GM18868 (cell line): Measurements from ENCODE around the gene SOX6.
"Not testable (repeated sequence)": the region's sequence is repeated elsewhere in the genome, so short reads cannot be mapped to it uniquely, and the experiment has no call there.

Experiments used
- ATAC-seq: cut with Tn5 transposase; IDR thresholded peaks from one replicate; pipeline ENCODE4 v1.9.1; 2021; ENCODE audit warnings: mild to moderate bottlenecking, moderate library complexity; ENCODE audit not compliant: unreplicated experiment

SOX6 gene

GRCh38 chr11:16058671-16059070 is 297.7 kb downstream of the SOX6 start:
- no peak for ATAC-seq

- peak; percentile 70 for ATAC-seq
Observed at GRCh38 chr11:16052750-16053149, 303.6 kb downstream of the SOX6 start.

- ATAC-seq: no peak
Observed at GRCh38 chr11:16049611-16050010, 306.7 kb downstream of the SOX6 start.

DNA sequence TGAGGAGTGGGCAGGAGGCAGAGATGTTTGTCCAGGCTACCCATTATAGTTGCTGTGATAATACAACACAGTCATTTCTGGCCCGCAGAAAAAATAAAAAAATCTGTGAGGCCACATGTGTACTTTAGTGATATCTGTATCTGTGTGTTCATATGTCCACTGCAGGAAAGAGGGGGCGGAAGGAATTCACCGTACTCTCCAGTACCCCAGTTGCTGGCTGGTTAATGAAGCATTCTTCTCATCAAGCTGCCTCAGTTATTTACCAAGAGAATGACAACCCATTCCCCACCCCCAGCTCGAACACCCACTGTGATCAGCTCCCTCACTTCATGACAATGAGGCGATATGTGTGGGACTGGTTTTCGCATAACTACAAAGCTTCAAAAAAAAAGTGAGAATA is 309.3 kb downstream of the SOX6 start:
- ATAC-seq: peak; percentile 74

DNA sequence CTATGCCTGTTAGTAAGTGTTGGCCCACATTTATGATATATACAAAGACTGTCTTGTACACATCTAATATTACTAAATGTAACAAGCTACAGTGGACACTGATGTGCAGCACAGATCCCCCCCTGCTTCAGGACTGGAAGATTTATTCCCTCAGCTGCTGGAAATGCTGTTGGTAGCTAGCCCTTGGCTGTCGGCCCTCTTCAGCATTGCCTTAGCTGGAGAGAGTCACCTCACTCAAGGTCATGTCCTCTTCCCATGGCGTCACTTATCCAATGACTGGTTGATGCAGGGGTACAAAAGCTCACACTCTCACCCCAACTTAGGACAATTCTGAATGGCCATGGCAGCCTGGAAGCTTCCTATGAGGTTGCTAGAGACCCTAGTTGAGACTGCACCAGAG is 312.7 kb downstream of the SOX6 start:
- no peak for ATAC-seq

DNA sequence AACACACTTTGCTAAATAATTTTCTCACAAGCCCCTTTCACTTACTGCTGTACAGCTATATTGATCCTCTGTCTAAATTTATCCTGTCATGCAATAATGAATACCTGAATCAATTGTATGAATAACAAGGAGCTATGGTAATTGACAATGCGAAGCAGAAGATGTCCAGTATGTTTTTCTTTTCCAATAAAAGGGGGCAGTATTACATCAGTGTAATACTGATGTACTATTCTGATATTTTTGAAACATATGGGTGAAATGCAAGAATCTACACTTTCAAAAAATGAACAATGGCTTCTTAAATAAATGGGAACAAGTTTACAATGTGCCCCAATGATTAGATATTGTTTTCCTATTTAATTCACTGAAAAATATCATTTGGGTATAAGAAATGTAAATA is 315.1 kb downstream of the SOX6 start:
- no peak for ATAC-seq

GRCh38 chr11:16040151-16040550 is 316.2 kb downstream of the SOX6 start:
- ATAC-seq: no peak

DNA sequence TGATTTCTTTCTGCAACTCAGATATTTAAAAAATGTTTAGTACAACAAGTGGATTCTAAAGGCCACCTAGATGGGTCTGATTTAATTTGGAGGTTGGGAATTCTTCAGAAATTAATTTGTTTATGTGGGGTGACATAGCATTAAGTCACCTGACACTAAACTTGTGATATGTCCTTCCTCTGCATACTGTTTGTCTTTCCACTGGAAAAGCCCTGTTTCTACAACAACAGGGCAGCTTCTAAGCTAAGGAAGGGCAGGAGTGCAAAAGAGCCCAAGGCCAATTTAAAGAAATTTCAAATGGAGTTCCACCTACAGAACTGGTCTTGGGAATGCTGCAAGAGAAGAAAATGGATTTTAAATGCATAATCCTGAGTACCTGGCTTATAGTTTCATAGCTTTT is 319.2 kb downstream of the SOX6 start:
- ATAC-seq: no peak

DNA sequence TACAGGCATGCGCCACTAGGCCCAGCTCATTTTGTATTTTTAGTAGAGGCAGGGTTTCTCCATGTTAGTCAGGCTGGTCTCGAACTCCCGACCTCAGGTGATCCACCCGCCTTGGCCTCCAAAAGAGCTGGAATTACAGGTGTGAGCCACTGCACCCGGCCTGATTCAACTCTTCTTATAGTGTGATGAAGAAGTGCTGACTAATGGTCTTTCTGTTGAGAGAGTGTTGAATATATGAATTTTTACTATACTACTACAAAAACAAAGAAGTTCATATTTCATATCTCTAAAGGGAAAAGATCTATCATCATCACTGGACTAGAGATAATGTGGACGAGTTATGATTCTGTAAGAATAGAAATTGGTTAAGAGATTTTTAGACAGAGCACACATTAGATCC is 320.1 kb downstream of the SOX6 start:
- no peak for ATAC-seq

DNA sequence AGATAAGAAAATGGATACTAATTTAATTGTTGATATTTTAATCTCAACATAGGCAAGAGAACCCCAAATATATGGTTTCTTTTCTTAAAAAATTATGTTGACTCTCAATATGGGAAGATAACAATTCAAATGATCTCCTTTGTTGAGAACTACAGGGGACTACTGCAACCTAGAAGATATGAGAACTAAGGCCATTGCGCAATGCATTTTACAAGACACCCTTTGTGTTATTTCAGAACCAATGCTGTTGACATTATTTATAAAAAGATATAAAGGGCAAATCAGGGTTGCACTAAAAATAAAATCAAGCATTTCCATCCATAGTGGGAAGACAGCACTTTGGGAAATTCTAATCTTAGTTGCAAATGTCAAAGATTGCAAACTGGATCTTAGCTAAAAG is 322.3 kb downstream of the SOX6 start:
- no peak for ATAC-seq

- no peak for ATAC-seq
Observed at GRCh38 chr11:16032974-16033373, 323.4 kb downstream of the SOX6 start.

DNA sequence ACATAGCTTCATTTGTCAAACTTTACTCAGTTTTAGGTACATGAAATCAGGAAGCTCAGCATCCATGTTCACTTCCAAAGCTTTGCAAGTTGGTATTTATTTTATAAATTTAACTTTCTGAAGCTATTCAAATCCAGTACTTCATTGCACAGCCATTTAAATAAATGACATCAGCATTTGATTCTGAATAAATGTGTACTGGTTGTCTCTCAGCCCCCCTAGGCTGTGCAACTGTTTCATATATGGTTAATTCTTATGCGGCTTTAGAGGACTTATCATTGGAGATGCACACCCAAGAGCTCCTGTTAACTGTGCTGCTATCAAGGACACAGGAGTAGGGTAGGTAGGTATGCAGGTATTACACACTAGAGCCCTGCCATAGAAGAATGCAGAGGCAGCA is 325.1 kb downstream of the SOX6 start:
- no peak for ATAC-seq

DNA sequence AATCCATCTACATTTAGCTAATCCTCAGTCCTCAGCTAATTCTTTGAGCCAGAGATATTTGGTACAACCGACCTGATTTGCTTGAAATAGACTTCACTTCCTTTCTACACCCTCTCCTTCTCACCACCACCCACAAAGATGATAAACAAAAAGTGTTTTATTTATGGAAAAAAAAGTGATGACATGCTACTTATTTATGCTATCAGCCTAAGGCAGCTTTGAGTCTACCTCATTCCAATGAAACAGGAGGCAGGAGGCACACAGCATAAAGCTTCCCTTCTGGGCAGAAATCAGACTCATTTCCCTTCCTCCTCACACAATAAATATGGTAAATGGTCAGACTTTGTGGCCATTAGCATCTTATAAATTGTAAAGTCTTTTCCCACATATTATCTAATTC is 325.7 kb downstream of the SOX6 start:
- no peak for ATAC-seq

DNA sequence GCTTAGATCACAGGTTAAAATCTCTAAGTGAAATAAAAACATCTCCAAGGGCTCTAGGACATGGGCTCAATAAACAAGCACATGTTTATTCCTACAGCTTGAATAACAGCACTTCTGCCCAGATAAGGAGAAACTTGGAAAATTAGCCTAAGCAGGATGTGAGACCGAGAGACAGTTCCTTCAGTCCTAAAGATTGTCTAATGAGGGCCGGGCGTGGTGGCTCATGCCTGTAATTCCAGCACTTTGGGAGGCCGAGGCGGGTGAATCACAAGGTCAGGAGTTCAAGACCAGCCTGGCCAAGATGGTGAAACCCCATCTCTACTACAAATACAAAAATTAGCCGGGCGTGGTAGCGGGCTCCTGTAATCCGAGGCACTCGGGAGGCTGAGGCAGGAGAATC is 327.2 kb downstream of the SOX6 start:
- ATAC-seq: not testable (repeated sequence)

DNA sequence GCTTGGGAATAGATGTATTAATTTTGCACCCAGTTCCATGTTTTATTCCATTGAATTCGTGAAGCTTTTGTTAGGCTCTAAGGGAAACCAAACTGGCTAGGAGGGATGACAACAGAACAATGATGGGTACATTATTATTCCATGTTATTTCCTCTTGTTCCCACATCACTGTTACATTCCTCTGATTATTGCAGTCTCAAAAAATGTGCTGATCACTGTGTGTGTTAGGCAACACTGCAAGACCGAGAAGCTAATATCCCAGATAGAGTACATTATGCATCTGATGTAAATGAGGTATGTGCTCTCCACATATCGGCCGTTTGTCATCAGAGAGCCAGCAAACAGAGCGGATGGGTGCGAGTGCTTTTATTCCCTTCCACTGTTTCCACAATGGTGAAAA is 327.9 kb downstream of the SOX6 start:
- no peak for ATAC-seq

DNA sequence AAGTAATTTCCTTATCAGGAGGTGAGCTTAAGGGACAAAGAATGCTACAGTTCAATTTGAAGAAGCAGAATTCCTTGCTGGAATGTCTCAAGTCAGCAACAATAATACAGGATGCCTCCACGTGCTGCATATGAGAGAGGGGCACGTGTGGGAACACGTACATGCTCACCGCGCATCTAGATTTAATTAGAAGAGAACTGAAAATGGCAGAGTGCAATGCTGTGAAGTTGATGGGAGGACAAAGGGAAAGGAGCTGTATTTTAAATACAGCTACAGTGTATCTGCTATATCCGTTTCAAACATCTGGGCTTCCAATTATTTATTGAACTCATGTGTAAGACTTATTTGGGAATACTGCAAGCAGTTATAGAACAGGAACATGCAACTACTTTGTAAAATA is 328.7 kb downstream of the SOX6 start:
- ATAC-seq: no peak

GRCh38 chr11:16026849-16027248 is 329.5 kb downstream of the SOX6 start:
- no peak for ATAC-seq

GRCh38 chr11:16018931-16019330 is 337.4 kb downstream of the SOX6 start:
- ATAC-seq: no peak

DNA sequence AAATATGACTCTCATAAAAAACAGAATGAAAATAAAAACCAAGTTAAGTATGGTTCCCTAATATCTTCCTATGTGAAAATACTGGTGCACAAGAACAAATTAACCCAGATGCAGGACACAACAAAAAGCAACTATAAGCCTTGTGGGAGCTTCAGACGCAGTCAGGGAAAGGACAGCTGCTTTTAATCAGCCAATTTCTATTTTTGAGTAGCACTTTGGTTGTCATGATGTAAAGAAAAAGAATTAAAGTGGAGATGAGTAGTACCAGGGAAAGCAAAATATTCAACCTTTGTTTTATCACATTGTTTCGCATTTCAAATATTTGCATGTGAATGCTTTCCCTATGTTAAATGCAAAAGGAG is 339.9 kb downstream of the SOX6 start:
- ATAC-seq: no peak

DNA sequence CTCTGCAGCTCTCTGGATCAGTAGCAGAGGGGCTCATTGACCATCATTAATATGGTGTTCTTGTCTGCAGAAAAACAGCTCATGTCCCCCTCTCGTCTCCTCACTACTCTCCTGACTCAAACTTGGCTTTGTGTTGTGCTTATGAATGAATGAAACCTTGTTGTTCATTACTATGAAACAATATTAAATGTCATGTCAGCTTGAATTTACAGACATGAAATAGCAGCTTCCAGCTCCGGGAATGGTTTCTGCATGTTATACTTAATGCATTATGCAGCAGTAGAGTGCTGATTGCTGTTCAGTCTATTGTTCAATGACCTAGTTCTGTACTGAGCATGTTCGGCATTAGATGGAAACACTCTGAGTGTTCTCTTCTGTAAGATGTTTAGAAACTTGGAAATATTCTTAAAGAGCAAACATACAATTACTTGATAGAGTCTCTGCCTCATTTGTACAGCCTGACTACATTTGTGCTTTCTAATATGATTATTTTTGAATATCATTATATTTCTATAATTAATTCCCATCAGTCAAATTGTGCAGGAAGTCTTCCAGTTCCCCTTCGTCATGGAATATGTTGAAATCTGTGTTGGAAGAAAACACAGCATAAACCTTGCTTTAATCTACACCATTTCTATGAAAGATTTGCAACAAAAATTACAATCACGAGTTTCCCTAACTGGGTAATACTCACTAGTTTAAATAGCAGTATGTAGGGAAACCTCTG is 340.4 kb downstream of the SOX6 start:
- no peak for ATAC-seq

DNA sequence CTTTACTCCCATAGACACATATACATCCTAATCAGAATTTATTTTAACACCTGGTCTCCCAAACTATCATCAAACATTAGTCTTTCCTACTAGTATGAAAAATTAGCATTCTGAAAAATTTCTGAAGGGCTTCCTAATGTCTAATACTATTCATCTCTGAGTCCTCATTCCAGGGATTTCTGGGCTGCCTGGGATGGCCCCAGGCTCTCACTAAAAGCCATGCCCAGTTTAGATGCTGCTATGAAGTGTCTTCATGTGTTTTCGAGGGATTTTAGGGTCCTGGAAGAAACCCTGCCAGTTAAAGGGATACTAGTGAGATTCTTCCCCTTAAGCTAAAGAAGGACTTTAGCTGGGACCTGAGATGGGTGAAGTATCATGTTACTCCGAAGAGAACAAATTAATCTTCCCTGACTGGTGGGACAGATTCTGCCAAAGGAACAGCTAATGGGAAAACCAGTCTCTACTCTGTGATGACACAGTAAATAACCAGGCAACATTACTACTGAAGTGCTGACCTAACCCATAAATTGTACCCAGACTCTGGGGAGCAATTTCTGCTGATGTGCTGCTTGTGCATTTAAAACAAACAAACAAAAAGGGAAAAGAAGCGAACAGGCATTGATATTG is 342.6 kb downstream of the SOX6 start:
- no peak for ATAC-seq

DNA sequence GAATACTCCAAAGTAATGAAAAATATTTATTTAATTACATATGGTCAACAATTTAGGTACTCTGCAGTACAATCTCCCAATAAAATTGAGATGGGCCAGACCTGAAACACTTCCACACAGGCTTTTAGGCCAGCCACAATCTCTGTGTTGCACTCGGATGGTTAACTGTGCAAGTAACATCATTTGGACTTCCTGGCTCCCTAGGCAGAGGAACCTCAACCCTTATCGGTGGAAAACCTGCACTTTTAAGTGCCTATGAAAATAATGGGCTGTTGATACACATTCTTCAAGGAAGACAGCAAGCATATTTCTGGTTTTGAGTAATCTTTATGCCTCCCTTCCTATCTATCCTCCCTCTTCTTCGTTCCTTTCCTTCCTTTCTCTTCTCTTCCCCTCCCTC is 343.1 kb downstream of the SOX6 start:
- ATAC-seq: no peak
